HG03460 (cell line): ENCODE measurements around the gene BARX2.

ENCODE experiments used
- ATAC-seq: cut with Tn5 transposase; IDR thresholded peaks from one replicate; pipeline ENCODE4 v1.9.1; 2021; ENCODE audit not compliant: unreplicated experiment

The BARX2 gene

DNA sequence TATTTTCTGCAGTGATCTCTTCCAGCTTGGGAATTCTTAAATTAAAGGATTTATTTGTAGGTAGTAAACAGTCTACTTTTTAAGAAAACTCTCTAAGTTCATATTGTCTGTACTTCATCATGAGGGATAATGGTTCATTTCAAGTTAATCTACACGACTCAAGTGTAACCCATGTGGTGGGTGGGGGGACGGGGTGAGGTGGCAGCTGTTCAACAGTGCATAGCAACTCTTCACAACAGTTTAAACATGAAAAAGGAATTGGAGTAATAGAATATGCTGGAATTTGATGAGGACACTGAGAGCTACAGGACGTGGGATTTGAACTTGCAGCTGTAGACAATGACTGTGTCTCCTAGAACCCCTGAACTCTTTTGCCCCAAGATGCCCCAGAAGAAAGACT, 20.8 kb downstream of the BARX2 start:
- no peak for ATAC-seq

DNA sequence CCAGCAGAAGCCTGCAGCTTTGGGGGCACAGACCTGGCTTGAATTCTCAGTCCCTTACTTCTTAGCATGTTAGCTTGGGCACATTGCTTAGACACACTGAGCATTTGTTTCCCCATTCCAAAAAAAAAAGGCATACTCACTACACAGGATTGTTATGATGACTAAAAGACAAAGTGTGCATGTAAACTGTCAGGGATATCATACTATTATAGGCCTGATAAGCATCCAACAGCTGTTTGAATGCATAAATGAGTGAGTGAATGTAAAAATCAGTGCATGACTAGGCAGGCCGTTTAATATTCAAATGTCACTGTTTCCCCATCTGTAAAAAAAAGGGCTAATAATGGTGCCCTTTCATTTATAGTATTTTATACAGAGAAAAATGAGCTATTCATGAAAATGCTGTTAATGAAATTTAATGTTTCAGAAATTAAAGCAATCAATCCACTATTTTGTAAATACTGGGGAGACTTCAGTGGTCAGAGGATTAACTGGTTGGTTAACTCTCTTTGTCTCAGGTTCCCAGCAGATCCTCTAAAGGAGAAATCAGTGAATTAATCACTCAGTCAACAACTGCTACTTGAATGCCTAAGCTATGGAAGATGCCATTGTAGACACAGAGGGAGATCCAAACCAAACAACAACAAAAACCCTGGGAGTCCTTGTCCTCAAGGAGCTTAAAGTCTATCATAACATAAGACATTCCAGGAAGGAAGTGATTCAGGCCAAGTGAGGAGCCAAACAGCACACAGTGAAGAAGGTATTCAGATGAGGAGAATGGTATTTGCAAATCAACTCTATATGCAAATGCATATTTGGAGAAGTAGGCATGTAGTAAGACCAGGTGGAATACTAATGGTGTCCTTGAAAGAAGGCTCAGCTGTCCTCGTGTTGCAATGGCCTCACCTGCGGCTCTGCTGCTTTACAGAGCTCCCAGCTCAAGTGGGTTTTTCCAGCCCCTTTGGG, 26.8 kb downstream of the BARX2 start:
- no peak for ATAC-seq

DNA sequence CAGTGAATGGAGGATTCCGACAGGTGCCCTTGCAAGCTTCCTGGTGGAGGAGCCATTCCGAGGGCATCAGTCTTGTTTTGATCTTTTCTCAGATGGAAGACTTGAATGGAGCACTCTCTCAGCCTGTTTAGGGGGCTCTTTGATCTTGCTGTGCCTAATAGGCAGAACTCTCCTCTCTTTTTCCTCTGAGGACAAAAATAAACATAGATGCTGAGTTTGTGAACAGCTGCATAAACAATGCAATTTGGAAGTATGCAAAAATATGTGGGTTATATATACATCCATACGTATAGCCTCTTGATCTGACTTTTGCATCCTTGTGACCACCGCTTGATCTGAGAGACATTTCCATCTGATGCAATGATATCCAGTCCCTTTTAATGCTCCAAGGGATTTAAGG, 29.1 kb downstream of the BARX2 start:
- ATAC-seq = no peak

DNA sequence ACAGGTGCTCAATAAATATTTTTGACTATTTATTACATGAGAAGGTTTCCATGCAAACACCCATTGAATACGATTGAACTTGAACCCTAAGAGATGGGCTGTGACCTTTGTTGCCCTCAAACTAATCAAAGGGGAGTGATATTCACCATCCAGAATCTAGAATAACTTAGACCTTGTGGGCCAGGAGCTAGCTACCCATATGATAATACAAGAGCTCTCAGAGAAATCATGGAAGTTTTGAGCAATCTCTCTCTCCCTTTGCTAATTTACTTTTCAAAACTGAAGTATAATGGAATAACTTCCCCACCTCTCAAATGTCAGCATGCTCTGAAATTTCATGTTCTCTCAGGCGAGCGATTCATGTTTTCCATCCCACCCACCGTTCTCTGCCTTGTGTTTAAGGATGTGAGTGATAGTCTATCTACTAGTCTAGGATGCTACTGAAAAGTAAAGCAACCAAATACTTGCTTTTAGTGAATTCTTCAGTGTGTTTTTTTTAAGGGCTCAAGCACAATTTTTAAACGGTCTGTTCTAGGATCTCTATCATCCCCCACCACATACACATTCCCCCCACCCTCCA, 33.3 kb downstream of the BARX2 start:
- no peak for ATAC-seq

DNA sequence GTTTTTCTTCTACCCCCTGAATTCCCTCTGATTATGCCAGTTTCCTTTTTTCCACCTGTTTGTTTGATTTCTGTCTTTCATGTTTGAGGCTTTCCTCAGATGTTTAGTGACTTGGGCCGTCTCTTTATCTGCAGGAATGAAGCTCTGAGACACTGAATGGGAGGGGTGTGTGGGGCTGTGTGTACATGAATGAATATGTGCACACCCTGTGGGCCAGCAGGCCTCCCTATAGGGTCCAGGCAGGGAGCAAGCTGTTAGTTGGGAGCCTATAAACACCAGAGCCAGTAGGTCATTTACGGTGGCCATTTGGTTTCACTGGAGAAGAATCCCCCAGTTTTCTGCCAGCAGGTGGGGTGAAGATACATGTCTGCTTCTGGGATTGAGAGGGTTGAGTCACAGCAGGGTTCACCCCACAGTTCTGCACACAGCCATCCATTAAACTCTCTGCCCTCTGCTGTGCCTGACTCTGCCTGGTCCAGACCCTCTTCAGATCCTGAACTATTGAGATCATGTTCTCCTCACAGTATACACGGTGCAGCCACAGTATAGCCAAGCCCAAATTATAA, 34.8 kb downstream of the BARX2 start:
- ATAC-seq = no peak

DNA sequence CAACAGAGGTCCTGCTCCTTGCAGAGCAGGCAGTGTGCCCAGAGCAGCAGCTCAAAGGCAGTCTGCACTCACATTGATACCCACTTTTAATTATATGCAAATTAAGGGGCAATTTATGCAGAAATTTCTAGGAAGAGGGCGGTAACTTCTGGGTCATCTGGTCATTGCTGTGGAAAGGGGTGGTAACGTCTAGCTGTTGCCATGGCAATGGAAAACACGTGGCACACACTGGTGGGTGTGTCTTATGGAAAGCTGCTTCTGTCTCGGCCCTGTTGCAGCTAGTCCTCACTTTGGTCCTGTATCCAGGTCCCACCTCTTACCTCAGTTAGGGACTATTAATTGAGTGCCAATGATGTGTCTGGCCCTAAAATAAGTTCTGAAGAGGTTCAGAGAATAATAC, 36.8 kb downstream of the BARX2 start:
- no peak for ATAC-seq

DNA sequence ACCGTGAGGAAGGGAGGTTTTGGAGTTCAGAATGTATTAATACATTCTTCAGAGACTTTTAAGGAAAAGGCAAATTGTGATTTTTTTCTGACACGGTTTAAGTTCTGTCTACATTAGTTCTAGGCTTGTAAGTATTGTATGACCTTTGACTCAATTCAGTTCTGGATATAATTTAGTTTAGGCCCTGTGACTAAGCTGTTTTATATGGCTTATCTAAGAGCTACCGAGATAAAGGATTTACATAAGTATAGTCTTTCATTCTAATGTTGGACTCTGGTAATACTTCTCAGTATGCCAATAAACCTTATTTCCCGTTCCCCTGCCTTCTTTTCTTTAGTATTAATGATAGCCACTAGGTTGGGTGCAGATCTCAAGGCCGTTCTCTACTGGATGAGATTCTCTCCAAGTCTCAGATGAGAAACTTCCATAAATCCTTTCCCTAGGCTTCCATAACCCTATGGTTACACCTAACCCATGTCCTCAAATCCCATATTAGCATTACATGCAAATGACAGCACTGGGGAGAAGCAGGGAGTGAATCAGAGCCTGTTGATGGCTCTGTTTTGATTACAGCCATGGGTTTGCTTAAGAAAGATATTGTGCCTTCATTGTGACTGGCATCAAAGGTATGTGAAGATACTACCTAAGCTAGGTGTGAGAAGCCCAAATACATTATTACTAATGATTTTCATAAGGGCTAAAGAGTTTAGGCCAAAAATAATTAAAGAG, 38.7 kb downstream of the BARX2 start:
- ATAC-seq = no peak

DNA sequence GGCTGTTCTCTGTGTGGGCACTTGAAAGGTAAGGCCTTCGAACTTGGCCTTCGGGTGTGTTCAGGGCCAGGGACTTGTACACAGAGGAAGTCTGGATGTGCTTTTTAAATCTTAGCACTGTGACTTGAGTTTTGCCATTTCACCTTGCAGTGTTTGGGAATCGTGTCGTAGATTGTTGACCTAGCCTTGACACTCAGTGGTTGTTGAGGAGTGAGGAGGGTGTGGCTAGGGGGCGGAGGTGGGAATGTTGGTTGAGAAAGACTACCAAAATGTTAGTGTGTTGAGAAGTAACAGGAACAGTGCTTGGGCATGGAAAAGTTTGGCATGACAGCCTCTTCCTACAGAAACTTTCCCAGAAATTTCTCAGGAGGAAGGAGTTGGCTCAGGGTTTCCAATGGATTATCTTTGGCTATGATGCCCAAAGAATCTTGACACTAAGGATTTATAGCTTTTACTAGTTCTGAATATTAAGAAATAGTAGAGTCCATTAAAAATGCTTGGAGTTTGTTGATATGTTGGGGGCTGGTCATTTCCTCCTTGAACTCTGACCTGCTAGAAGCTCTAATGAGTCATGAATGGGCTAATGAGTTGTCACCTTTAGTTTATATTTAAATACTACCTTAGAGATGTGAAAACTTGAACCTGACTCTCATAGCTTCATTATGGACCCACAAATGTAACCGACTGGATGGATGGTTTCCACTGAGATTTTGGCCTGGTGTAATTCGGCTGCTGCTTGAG, 40.6 kb downstream of the BARX2 start:
- no peak for ATAC-seq

DNA sequence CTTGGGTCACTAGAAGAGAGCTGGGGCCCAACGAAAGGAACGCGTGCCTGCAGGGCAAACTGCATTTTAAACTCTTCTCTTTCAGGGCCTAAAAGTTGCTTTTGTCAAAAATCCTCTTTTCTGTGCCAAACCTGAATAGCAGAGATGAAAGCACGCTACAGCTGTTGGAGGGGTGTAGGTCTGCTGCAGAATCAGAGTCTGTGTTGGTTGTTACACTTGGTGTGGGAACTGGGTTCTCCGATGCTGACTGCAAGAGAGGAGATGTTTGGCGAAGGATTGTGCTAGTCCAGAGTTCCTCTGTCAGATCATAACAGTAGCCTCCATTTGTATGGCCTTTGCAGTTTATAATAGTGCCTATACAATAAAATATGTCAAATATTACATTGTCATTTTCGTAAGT, 41.8 kb downstream of the BARX2 start:
- ATAC-seq = no peak

DNA sequence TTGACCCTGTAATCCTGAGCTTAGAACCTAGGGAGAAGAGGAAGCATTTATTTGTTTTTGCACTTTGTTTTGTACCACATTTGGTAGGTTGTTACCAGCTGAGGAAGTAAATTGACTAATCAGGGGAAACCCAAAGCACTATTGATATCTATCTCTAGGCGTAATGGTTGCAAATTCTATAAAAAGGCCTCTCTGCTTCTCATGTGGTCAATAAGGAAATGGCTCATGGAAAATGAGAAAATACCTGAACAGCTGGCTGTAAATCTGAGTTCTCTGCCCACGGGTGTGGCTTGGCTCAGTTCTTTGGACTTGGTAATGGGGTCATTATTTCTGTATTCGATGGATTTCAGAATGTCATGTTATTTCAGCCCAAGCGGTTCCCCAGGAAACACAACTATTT, 42.4 kb downstream of the BARX2 start:
- no peak for ATAC-seq

DNA sequence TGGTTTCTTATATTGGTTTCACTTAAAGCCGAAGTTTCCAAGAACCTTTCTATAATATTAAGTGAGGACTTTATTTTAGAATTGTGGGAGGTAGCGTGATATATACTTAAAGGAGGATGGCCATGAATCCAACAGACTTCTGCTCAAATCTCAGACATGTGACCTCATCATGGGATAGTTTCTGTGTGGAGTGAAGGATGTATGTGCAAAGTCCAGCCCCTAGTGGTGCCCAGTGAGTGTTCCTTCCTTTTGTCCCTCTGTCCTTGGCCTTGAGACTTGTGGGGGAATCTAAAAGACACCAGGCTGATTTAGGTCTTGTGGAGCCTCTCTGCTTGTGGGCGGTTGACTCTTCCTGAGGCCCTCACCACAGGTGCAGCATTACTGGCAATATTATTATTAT, 43.7 kb downstream of the BARX2 start:
- ATAC-seq = no peak

DNA sequence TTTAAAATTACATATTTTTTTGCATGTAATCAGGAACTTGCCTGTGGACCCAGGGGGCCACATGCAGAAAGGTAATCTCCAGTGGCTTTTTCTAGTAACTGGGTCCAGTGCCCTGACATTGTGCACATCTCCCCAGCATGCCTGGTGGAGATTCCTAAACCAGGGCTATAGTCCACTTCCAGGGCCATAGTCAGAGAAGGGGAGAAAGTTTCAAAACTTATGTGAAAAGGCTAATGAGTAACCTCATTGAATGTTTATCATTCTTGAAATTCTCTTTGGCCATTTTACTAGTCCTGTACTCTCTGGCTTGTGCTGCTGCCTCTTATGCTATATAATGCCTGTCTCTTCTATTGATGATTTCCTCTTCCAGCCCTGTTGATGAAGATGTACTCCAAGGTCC, 47.8 kb downstream of the BARX2 start:
- no peak for ATAC-seq

DNA sequence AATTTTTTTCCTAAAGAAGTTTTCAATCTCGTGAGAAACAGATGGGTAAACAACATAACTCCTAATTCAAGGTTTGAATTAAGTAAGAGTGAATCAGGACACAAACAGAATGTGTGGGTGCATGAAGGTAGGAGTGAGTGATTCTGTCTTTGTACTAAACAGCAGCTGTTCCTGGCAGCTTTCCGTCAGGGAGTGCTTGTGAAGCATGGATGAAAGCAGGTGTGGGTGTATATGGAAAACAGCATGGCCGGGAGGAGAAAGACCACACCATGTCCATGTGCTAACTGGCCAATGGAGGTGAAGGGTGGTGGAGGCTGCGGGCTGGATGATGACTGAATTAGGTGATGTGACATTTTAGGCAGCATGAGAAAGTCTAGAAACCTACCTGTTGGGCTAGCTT, 49.6 kb downstream of the BARX2 start:
- ATAC-seq = no peak

DNA sequence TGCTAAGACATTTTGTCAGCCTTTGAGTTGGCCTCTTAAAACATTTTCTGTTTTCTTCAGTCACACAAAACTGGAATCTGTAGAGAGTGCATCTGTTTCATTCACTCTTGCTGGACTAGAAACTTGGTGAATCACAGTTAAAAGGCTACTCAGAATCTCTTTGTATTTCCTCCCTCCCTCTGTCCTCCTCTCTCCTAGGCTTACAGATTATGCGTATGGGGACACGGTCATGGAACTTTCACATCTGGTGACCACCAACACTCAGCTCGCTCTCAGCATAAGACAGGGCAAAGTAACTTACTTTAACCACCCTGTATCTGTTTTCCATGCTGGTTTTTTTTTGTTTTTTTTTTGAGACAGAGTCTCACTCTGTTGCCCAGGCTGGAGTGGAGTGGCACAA, 50.4 kb downstream of the BARX2 start:
- ATAC-seq = no peak

DNA sequence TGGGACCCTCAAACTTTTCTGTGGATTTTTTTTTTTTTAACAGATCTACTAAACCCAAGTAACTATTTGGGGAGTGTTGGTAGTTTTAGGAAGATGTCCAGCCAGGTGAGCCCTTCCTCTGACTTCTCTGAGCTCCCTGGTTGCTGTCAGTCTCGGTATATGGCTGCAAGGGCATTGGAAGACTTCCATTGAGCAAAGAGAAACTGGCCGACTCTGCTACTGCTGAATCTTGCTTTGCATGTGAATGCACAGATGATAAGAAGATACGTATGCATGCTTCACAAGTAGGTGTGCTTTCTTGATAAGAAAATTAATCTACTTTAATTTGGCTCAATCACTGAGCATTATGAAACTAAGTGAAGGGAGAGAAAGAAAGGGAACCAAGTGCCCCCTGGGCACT, 51.1 kb downstream of the BARX2 start:
- no peak for ATAC-seq

DNA sequence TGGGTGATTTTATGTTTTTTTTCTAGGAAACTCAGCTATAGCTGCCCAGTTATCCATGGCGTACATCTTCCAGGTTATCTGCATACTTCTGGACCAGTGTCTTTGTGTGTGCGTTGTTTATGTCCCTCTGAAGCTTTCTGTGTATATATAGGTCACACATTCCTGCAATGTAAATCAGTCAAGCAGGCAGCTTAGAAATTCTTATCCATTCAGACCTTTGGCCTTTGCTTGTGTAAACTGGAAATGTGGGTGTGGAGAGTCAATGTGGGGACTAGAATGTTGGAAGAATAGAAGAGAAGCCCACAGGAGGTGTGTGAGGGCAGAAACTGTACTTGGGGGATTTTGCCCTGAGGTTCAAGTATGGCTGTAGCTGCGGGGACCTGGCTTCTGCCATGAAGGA, 51.7 kb downstream of the BARX2 start:
- ATAC-seq = no peak

DNA sequence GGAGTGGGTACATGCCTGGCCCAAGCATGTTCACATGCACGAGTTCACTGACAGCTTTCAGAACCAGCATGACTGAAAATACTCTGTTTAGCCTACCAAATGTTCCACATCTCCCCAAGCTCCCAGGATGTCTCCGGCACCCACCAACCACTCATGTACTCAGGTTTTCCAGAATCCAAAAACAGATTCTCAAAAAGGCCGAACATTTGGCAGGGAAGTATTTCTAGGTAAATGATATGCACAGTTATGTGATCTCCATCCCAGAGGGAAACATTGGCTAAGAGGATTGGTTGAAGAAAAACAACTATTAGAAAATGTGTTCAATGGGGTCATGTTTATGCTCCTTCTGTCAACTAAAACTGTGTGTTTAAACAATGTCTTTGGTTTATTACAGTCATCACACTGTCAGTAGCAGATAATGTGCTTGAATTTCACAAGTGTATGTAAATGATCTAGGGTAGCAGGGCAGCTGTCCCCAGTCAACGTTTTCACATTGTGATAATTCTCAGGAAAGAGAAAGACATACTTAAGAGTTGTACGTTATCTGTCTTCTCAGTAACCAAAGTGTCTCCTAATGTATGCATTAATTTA, 52.3 kb downstream of the BARX2 start:
- ATAC-seq = no peak

DNA sequence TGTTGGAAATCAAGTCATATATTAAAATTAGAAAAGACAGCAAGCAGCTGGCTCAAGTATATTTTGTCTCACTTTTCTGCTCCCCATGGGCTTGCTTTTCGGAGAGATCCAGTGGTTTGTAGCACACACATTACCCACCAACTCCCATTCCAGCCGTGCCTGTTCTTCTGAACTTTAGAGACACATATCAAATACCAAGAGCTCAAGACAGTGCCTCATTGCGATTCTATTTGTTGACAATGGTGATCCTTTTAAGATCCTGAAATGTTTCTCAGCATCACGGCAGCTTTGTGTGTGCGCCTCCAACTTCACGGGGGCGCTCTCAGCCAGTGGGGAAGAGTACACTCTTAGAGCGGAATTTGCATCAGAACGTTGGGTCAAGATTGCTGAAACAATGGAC, 52.9 kb downstream of the BARX2 start:
- ATAC-seq = no peak

DNA sequence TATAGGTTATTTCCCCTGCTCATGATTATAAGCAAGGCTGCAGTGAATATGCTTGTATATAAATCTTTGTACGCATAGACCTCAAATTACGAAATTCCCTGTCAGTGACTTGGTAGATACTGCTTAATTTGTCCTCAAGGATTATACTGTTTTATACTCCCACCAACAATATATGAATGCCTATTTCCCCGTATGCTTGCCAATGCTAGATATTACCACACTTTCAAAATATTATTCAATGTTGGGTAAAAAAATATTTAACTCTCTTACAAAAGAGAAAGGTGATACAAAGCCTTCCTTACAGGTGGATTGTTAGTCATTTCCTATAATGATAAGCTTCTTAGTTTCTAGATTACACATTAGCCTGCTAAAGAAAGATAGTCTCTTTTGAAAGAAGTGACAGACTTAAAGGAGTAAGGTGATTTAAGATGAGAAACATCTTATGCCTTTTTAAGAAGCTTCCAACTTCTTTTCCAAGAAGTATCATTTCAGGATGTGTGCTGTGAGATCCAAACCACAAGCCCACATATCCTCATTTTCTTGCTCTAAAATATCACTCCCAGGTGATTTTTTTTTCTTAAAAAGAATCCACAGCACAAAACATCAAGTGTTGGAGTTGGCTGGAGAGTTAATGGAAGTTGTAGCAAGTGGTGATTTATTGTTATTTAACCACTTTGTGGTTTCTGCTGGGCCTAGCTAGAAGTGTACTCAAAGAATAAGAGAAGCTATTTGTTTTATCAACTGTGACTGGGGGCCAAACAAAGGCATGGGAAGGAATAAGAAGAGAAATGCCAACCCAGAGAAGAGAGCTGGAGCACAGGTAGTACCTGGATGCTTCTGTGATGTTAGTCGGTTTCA, 59.2 kb downstream of the BARX2 start:
- no peak for ATAC-seq
